Smooth muscle cell (in vitro differentiated cells): ENCODE measurements around the gene ARHGEF26. TPM values are rescaled to one million over a fixed set of nuclear protein-coding genes. Genes with fewer than 3 reads are reported as not detected.

Experiments used
- DNase-seq: peaks from one replicate; lab custom pipeline; 2025; ENCODE audit not compliant: unreplicated experiment; lab: John Stamatoyannopoulos, UW
- H2AFZ ChIP-seq: fragments of 200-600 bp; sonication (generic); 2 replicates; pipeline ENCODE4 v1.6.0; 2016; ENCODE audit warnings: antibody characterized with exemption, low read depth, mild to moderate bottlenecking
- H3F3A ChIP-seq: fragments of 200-600 bp; sonication (generic); 2 replicates; pipeline ENCODE4 v1.6.0; 2017; ENCODE audit warnings: antibody characterized with exemption, low read depth
- H3K27ac ChIP-seq: fragments of 200-600 bp; sonication (generic); 2 replicates; pipeline ENCODE4 v1.5.1; 2016; ENCODE audit warnings: low read depth, mild to moderate bottlenecking
- H3K27me3 ChIP-seq: fragments of 200-600 bp; sonication (generic); 2 replicates; pipeline ENCODE4 v1.6.1; 2016; ENCODE audit warnings: low read depth, mild to moderate bottlenecking
- H3K36me3 ChIP-seq: fragments of 200-600 bp; sonication (generic); 2 replicates; pipeline ENCODE4 v1.5.1; 2016; ENCODE audit warnings: low read depth
- H3K4me1 ChIP-seq: fragments of 200-600 bp; sonication (generic); 2 replicates; pipeline ENCODE4 v1.5.1; 2016; ENCODE audit warnings: low read depth
- H3K4me2 ChIP-seq: fragments of 200-600 bp; sonication (generic); 2 replicates; pipeline ENCODE4 v1.6.0; 2016; ENCODE audit warnings: mild to moderate bottlenecking
- H3K4me3 ChIP-seq: fragments of 200-600 bp; sonication (generic); 2 replicates; pipeline ENCODE4 v1.5.1; 2016; ENCODE audit warnings: mild to moderate bottlenecking
- H3K79me2 ChIP-seq: fragments of 200-600 bp; sonication (generic); 2 replicates; pipeline ENCODE4 v1.6.0; 2016; ENCODE audit warnings: low read depth, mild to moderate bottlenecking
- H3K9ac ChIP-seq: fragments of 200-600 bp; sonication (generic); 2 replicates; pipeline ENCODE4 v1.6.0; 2016; ENCODE audit warnings: low read depth
- H3K9me3 ChIP-seq: fragments of 200-600 bp; sonication (generic); replicated peaks from 2 replicates; pipeline ENCODE4 v1.5.1; 2016; ENCODE audit warnings: low read depth
- H4K20me1 ChIP-seq: fragments of 200-600 bp; sonication (generic); 2 replicates; pipeline ENCODE4 v1.6.0; 2016; ENCODE audit warnings: low read depth
- WGBS: methylation state at CpG from one replicate; pipeline ENCODE4 v1.1.7; 2016; ENCODE audit warnings: low lambda C conversion rate; 5-methylcytosine and 5-hydroxymethylcytosine counted together
- polyA plus RNA-seq: library from polyadenylated mRNA; unstranded; fragments of >200 nt; fragmentation: Nextera tagmentation; extraction: Ambion mirVana; gene quantifications from 2 replicates; pipeline ENCODE4 v1.2.1, GENCODE V29; 2016
- total RNA-seq: library from RNA; depleted of rRNA; stranded (reverse); fragments of >200 nt; gene quantifications from 2 replicates; pipeline ENCODE4 v1.2.3, GENCODE V29; 2014
- TF ChIP-seq, protein P1 (sequence below): fragments of 200-600 bp; sonication (generic); IDR thresholded peaks from 2 replicates; pipeline ENCODE4 v1.5.1; 2017; ENCODE audit warnings: borderline replicate concordance, mild to moderate bottlenecking, antibody characterized with exemption; ENCODE audit not compliant: insufficient read depth, poor library complexity, severe bottlenecking

ARHGEF26 gene
- total and polyA plus RNA-seq, 2 experiments from 2014 or later: 0.83 to 1.4 TPM

DNA sequence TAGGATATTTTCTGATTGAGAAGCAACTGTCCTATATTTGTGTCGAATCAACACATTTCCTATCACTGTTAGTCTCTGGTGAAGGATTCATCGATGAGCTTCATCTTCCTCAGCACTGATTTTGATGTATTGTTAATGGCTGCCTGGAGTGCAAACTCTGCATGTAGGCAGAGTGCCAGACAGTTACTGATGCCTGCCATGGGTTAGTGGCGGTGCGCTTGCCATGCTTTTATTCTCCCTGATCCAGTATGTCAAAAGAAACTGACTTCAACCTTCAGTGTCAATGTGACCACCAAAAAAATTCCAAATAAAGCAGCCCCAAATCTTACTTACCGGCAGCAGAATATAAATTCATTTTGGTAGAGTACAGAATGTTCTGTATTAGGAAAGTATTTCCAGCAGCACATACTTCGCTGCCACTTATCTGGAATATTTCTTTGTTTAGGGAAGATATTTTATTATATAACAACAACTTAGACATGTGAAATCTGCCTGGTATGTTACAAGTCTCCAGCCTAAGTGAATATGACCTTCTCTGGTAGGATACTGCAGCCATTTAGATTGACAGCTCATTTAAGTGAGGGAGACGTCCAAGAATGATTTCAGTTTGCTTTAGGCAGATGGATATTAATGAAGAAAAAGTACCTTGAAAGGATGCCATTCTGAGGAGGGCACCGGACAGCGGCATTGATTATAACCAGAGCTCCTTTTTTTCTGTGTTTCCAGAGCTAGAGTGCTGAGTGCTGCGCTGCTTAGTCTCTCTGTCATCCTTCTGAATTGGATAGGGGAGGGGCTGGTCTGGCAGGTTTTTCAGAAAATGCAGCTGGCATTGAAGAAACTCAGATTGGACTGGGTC lies 59.9 kb downstream of the ARHGEF26 start:
- peak overlapping the region; percentile 23 for H3K4me2 ChIP-seq
- H3K36me3 ChIP-seq: no peaks in the 10 kb centered on the region
- H4K20me1 ChIP-seq: no peaks in the 10 kb centered on the region
- WGBS: 50% methylated on average over 10 of the region's 10 CpGs
- no peak overlapping the region for H2AFZ ChIP-seq
- TF ChIP-seq, protein P1, sequence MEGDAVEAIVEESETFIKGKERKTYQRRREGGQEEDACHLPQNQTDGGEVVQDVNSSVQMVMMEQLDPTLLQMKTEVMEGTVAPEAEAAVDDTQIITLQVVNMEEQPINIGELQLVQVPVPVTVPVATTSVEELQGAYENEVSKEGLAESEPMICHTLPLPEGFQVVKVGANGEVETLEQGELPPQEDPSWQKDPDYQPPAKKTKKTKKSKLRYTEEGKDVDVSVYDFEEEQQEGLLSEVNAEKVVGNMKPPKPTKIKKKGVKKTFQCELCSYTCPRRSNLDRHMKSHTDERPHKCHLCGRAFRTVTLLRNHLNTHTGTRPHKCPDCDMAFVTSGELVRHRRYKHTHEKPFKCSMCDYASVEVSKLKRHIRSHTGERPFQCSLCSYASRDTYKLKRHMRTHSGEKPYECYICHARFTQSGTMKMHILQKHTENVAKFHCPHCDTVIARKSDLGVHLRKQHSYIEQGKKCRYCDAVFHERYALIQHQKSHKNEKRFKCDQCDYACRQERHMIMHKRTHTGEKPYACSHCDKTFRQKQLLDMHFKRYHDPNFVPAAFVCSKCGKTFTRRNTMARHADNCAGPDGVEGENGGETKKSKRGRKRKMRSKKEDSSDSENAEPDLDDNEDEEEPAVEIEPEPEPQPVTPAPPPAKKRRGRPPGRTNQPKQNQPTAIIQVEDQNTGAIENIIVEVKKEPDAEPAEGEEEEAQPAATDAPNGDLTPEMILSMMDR: no peak
- no peak for DNase-seq
- no peaks in the 10 kb centered on the region for H3K9me3 ChIP-seq
- no peak overlapping the region for H3K9ac ChIP-seq
- H3F3A ChIP-seq: no peaks in the 10 kb centered on the region
- no peaks in the 10 kb centered on the region for H3K79me2 ChIP-seq
- peaks cover 6% of the 10 kb centered on the region for H3K4me1 ChIP-seq
- no peak overlapping the region for H3K4me3 ChIP-seq
- H3K27me3 ChIP-seq: no peaks in the 10 kb centered on the region
- no peak overlapping the region for H3K27ac ChIP-seq

DNA sequence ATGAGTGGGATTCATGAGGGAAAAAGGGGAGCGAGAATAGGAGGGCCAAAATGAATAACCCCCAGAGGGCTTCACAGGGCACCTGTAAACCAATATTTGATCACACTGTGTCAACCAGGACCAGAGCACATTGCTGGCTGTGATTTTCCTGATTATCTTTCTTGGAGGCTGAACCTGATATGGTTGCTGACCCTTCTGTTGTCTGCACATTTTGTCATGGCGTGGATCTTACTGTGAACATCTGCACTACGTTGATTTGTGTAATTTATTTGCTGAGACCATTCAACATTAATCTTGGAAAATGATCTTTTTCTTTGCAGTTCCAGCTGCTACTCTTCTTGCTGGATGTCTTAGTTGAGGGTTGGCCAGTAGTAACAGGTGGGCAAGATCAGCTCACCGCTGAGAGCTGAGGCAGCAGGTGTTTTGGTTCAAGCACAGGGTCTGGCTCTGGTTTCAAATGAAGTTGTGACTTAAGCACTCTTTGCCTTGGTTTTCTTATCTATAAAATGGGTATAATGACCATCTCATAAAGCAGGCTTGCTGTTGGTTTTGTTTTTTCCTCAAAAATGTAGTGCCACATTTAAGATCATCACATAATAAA lies 61.2 kb downstream of the ARHGEF26 start:
- DNase-seq: no peak
- H3F3A ChIP-seq: no peaks in the 10 kb centered on the region
- H3K4me2 ChIP-seq: no peak overlapping the region
- H3K27me3 ChIP-seq: no peaks in the 10 kb centered on the region
- no peak overlapping the region for H3K9ac ChIP-seq
- H3K36me3 ChIP-seq: no peaks in the 10 kb centered on the region
- H4K20me1 ChIP-seq: no peaks in the 10 kb centered on the region
- H3K4me1 ChIP-seq: peaks cover 6% of the 10 kb centered on the region
- H2AFZ ChIP-seq: no peak overlapping the region
- TF ChIP-seq, protein P1: no peak
- no peaks in the 10 kb centered on the region for H3K9me3 ChIP-seq
- 94% methylated on average over 4 of the region's 4 CpGs for WGBS
- H3K4me3 ChIP-seq: no peak overlapping the region
- no peak overlapping the region for H3K27ac ChIP-seq
- no peaks in the 10 kb centered on the region for H3K79me2 ChIP-seq

- Histone ChIP-seq H3K79me2 (no peaks in the 10 kb centered on the region), H3K4me3 (no peak overlapping the region), H3K27ac (no peak overlapping the region), H3K9me3 (no peaks in the 10 kb centered on the region), H3K4me1 (peaks cover 6% of the 10 kb centered on the region), H3K27me3 (no peaks in the 10 kb centered on the region), H3F3A (no peaks in the 10 kb centered on the region), H3K4me2 (no peak overlapping the region), H2AFZ (no peak overlapping the region), H3K36me3 (no peaks in the 10 kb centered on the region), H3K9ac (no peak overlapping the region), H4K20me1 (no peaks in the 10 kb centered on the region)
- TF ChIP-seq, protein P1: no peak
- no peak for DNase-seq
Measured at GRCh38 chr3:154182975-154183374, 61.8 kb downstream of the ARHGEF26 start.

GRCh38 chr3:154184582-154184981 lies 63.4 kb downstream of the ARHGEF26 start:
- H3K79me2 ChIP-seq: no peaks in the 10 kb centered on the region
- H3K36me3 ChIP-seq: no peaks in the 10 kb centered on the region
- WGBS: 89% methylated on average over 4 of the region's 4 CpGs
- DNase-seq: no peak
- H3K27ac ChIP-seq: no peak overlapping the region
- H3K9ac ChIP-seq: no peak overlapping the region
- H3F3A ChIP-seq: no peaks in the 10 kb centered on the region
- H2AFZ ChIP-seq: no peak overlapping the region
- no peak overlapping the region for H3K4me2 ChIP-seq
- no peaks in the 10 kb centered on the region for H3K27me3 ChIP-seq
- H3K4me1 ChIP-seq: peaks cover 6% of the 10 kb centered on the region
- TF ChIP-seq, protein P1: no peak
- H4K20me1 ChIP-seq: no peaks in the 10 kb centered on the region
- no peaks in the 10 kb centered on the region for H3K9me3 ChIP-seq
- no peak overlapping the region for H3K4me3 ChIP-seq
